A549 (cell line): Measurements from ENCODE around the gene ENPP1. TPM values are rescaled to one million over a fixed set of nuclear protein-coding genes. Genes with fewer than 3 reads are reported as not detected.

Experiments used
- ATAC-seq, 2 experiments: fragments of 200-7000 bp in 1 of 2; fragments of >200 bp in 1 of 2; cut with Nextera tagmentation in 1 of 2; cut with Tn5 transposase in 1 of 2; 3 replicates each; pipeline versions ENCODE4 v1.8.0 to v1.9.1; 2018 to 2020; ENCODE audit warnings: mild to moderate bottlenecking in 1 of 2, moderate library complexity in 1 of 2
- CTCF ChIA-PET: fragments of 300-600 bp; sonication (Branson Sonifier 250); formaldehyde crosslinking; extraction: SDS; loops from one replicate; lab custom pipeline; 2021; ENCODE audit warnings: antibody characterized with exemption, inconsistent platforms; lab: Yijun Ruan, JAX
- POLR2A ChIA-PET: fragments of 350-600 bp; formaldehyde crosslinking; extraction: SDS; loops from one replicate; lab custom pipeline; 2021; ENCODE audit warnings: antibody characterized with exemption, inconsistent platforms; lab: Yijun Ruan, JAX
- DNase-seq, 2 experiments: peaks; one replicate each; pipeline versions ENCODE4 v3.0.0 to v3.0.0-alpha.2; 2011 to 2016; ENCODE audit warnings: low read depth in 1 of 2, low spot score in 1 of 2
- FAIRE-seq: peaks from 2 replicates; lab custom pipeline; 2011; peaks lifted over from hg19 to GRCh38; lab: Jason Lieb, UNC
- H3K27ac ChIP-seq, 2 experiments: fragments of >200 bp; sonication (Bioruptor Twin); formaldehyde crosslinking; 3 replicates each; pipeline ENCODE4 v1.5.1; 2016 to 2017
- H3K4me1 ChIP-seq: fragments of >200 bp; sonication (Bioruptor Twin); formaldehyde crosslinking; 3 replicates; pipeline ENCODE4 v1.6.1; 2016
- H3K4me2 ChIP-seq: fragments of >200 bp; sonication (Bioruptor Twin); formaldehyde crosslinking; 3 replicates; pipeline ENCODE4 v1.6.1; 2016
- H3K4me3 ChIP-seq: fragments of >200 bp; sonication (Bioruptor Twin); formaldehyde crosslinking; 3 replicates; pipeline ENCODE4 v1.5.1; 2016
- H3K9me3 ChIP-seq: fragments of >200 bp; sonication (Bioruptor Twin); formaldehyde crosslinking; 3 replicates; pipeline ENCODE4 v1.6.1; 2016
- BHLHE40 ChIP-seq: IDR thresholded peaks from 2 replicates; pipeline ENCODE4 v1.6.1; 2012; ENCODE audit warnings: low read depth, low read length, inconsistent platforms
- CBX2 ChIP-seq: fragments of 200-600 bp; sonication (generic); IDR thresholded peaks from 2 replicates; pipeline ENCODE4 v1.6.1; 2016; ENCODE audit warnings: low read depth, mild to moderate bottlenecking, borderline replicate concordance
- CBX8 ChIP-seq: fragments of 200-600 bp; sonication (generic); IDR thresholded peaks from 2 replicates; pipeline ENCODE4 v1.6.1; 2016
- E2F6 ChIP-seq: IDR thresholded peaks from 2 replicates; pipeline ENCODE4 v1.6.1; 2012; ENCODE audit warnings: low read depth, borderline replicate concordance
- EHF ChIP-seq: fragments of 250-450 bp; sonication (Bioruptor Pico); IDR thresholded peaks from 2 replicates; pipeline ENCODE4 v1.5.0; 2020; ENCODE audit warnings: mild to moderate bottlenecking
- EHMT2 ChIP-seq: fragments of 200-600 bp; sonication (generic); IDR thresholded peaks from 2 replicates; pipeline ENCODE4 v1.6.1; 2016; ENCODE audit warnings: antibody characterized with exemption, low read depth, mild to moderate bottlenecking, moderate library complexity
- ESRRA ChIP-seq: fragments of 150-350 bp; IDR thresholded peaks from 2 replicates; pipeline ENCODE4 v1.6.1; 2014; ENCODE audit warnings: mild to moderate bottlenecking, low read length, borderline replicate concordance
- FOSB ChIP-seq: fragments of 250-450 bp; sonication (Bioruptor Pico); IDR thresholded peaks from 2 replicates; pipeline ENCODE4 v1.5.0; 2020; ENCODE audit warnings: mild to moderate bottlenecking, moderate library complexity
- FOXS1 ChIP-seq: fragments of 250-450 bp; sonication (Bioruptor Pico); IDR thresholded peaks from 2 replicates; pipeline ENCODE4 v1.5.0; 2020; ENCODE audit warnings: mild to moderate bottlenecking, moderate library complexity
- HOXA7 ChIP-seq: fragments of 250-450 bp; sonication (Bioruptor Pico); IDR thresholded peaks from 2 replicates; pipeline ENCODE4 v1.5.0; 2020; ENCODE audit warnings: mild to moderate bottlenecking, moderate library complexity
- HOXB13 ChIP-seq: fragments of 250-450 bp; sonication (Bioruptor Pico); IDR thresholded peaks from 2 replicates; pipeline ENCODE4 v1.5.0; 2020; ENCODE audit warnings: low read depth, mild to moderate bottlenecking, moderate library complexity
- HOXB5 ChIP-seq: fragments of 250-450 bp; sonication (Bioruptor Pico); IDR thresholded peaks from 2 replicates; pipeline ENCODE4 v1.5.0; 2020; ENCODE audit warnings: mild to moderate bottlenecking, moderate library complexity
- JUNB ChIP-seq: fragments of >200 bp; sonication (Bioruptor Twin); formaldehyde crosslinking; IDR thresholded peaks from 2 replicates; pipeline ENCODE4 v1.6.1; 2016
- KDM5A ChIP-seq: fragments of 200-600 bp; sonication (generic); IDR thresholded peaks from 2 replicates; pipeline ENCODE4 v1.6.1; 2016; ENCODE audit warnings: antibody characterized with exemption, mild to moderate bottlenecking
- MAFK ChIP-seq: fragments of 450-650 bp; IDR thresholded peaks from 2 replicates; pipeline ENCODE4 v1.6.1; 2014; ENCODE audit not compliant: partially characterized antibody
- MYC ChIP-seq: IDR thresholded peaks from 2 replicates; pipeline ENCODE4 v1.6.1; 2012; ENCODE audit warnings: mild to moderate bottlenecking, inconsistent platforms, low read length, improper control_type of control experiment, borderline replicate concordance
- PHF8 ChIP-seq: fragments of 200-600 bp; sonication (generic); IDR thresholded peaks from 2 replicates; pipeline ENCODE4 v1.6.1; 2016; ENCODE audit warnings: low read depth, mild to moderate bottlenecking, antibody characterized with exemption, moderate library complexity, borderline replicate concordance
- POLR2AphosphoS2 ChIP-seq: conservative IDR thresholded peaks from 2 replicates; pipeline ENCODE4 v1.6.1; 2012; ENCODE audit warnings: low read length, improper control_type of control experiment, inconsistent platforms
- REST ChIP-seq: fragments of 200-600 bp; sonication (generic); IDR thresholded peaks from 2 replicates; pipeline ENCODE4 v1.6.1; 2016; ENCODE audit warnings: antibody characterized with exemption, mild to moderate bottlenecking, moderate library complexity
- RFX5 ChIP-seq: fragments of 450-650 bp; IDR thresholded peaks from 2 replicates; pipeline ENCODE4 v1.7.1; 2014; ENCODE audit warnings: antibody characterized with exemption, mild to moderate bottlenecking, moderate library complexity
- RNF2 ChIP-seq: fragments of 200-600 bp; sonication (generic); IDR thresholded peaks from 2 replicates; pipeline ENCODE4 v1.6.1; 2016; ENCODE audit warnings: low read depth, mild to moderate bottlenecking, antibody characterized with exemption, moderate library complexity, borderline replicate concordance
- SMC3 ChIP-seq: fragments of >200 bp; sonication (Bioruptor Twin); formaldehyde crosslinking; IDR thresholded peaks from 3 replicates; pipeline ENCODE4 v1.6.1; 2018; ENCODE audit warnings: inconsistent platforms
- SREBF2 ChIP-seq: fragments of 450-650 bp; IDR thresholded peaks from 2 replicates; pipeline ENCODE4 v1.6.1; 2014; ENCODE audit warnings: mild to moderate bottlenecking, moderate library complexity
- TFCP2L1 ChIP-seq: fragments of 250-450 bp; sonication (Bioruptor Pico); IDR thresholded peaks from 2 replicates; pipeline ENCODE4 v1.5.0; 2021; ENCODE audit warnings: mild to moderate bottlenecking
- WGBS: methylation state at CpG from one replicate; pipeline ENCODE4 v1.1.6; 2017; ENCODE audit errors: missing lambda C conversion rate; 5-methylcytosine and 5-hydroxymethylcytosine counted together
- polyA plus RNA-seq, 4 experiments: library from polyadenylated mRNA; depleted of rRNA in 3 of 4; stranded (reverse); fragments of >200 nt; fragmentation: RNase III in 1 of 4; extraction: RNeasy Plus Mini Kit Qiagen cat#74134 plus additional on column Dnase treatment in 1 of 4; gene quantifications; 2 replicates in 3 of 4; 3 replicates in 1 of 4; pipeline ENCODE4 v1.2.3, GENCODE V29; 2011 to 2017
- TF ChIP-seq, protein P1 (sequence below): fragments of >200 bp; sonication (Bioruptor Twin); formaldehyde crosslinking; IDR thresholded peaks from 3 replicates; pipeline ENCODE4 v1.6.1; 2016
- TF ChIP-seq, protein P2 (sequence below): fragments of >200 bp; sonication (Bioruptor Twin); formaldehyde crosslinking; IDR thresholded peaks from 2 replicates; pipeline ENCODE4 v1.6.1; 2016
- TF ChIP-seq, protein P3 (sequence below): fragments of 450-650 bp; IDR thresholded peaks from 2 replicates; pipeline ENCODE4 v1.6.1; 2014; ENCODE audit warnings: antibody characterized with exemption

ENPP1 gene
- polyA plus RNA-seq, 2 of the 4 experiments (the other 2 are of a cell fraction): 0.97 to 5.3 TPM

DNA sequence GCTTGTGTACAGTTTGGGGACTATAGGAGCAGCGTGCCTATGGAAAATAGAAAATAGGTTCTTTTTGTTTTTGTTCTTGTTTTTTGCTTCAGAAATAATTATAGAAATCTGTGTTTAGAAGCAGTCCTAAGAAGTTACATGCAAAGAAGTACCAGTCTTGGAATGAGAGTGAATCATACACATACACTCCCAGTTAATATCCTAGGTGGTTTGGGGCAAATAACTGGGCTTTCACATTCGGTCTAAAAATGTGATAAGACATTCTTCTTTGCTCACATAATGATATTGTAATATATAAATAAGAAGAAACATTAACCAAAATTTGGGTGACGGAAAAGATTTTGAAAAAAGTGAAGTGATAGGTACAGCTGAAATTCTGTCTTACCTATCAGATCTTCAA, 61.0 kb downstream of the ENPP1 start:
- H3K9me3 ChIP-seq: no peaks in the 10 kb centered on the region
- ChIA-PET POLR2A (no interaction called here), CTCF (interaction anchor here (0.7 kb wide), 2 partner anchors 23 to 174 kb away, joined by 3 to 4 read pairs; no protein-coding TSS in a partner anchor)
- H3K4me2 ChIP-seq: no peak overlapping the region
- H3K4me3 ChIP-seq: no peak overlapping the region
- DNase-seq (no peak), ATAC-seq (no peak), FAIRE-seq (no peak)
- H3K4me1 ChIP-seq: peaks cover 7% of the 10 kb centered on the region; the same call in 2 of the 3 replicates
- 81% methylated on average over 3 of the region's 3 CpGs for WGBS
- H3K27ac ChIP-seq: no peak overlapping the region
- TF ChIP-seq SMC3 (no peak), KDM5A (no peak), TFCP2L1 (CRISPR knock-in tag) (no peak), RFX5 (no peak), CBX2 (no peak), EHF (CRISPR knock-in tag) (no peak), BHLHE40 (no peak), FOXS1 (CRISPR knock-in tag) (no peak), HOXB5 (CRISPR knock-in tag) (no peak), JUNB (no peak), SREBF2 (no peak), MYC (no peak), PHF8 (no peak)

GRCh38 chr6:131875647-131876046, 67.8 kb downstream of the ENPP1 start:
- POLR2A ChIA-PET: no interaction called here
- H3K27ac ChIP-seq: no peak overlapping the region
- no peak overlapping the region for H3K4me2 ChIP-seq
- H3K9me3 ChIP-seq: no peaks in the 10 kb centered on the region
- DNase-seq (no peak), FAIRE-seq (no peak), ATAC-seq (no peak)
- CTCF ChIA-PET: no interaction called here
- H3K4me3 ChIP-seq: no peak overlapping the region
- TF ChIP-seq ESRRA (no peak), FOSB (no peak), HOXB13 (CRISPR knock-in tag) (no peak), RNF2 (no peak), HOXA7 (CRISPR knock-in tag) (no peak), KDM5A (no peak), REST (no peak), POLR2AphosphoS2 (no peak), E2F6 (no peak), HOXB5 (CRISPR knock-in tag) (no peak), CBX8 (no peak), EHMT2 (no peak), MAFK (no peak), PHF8 (no peak)
- TF ChIP-seq, protein P1, sequence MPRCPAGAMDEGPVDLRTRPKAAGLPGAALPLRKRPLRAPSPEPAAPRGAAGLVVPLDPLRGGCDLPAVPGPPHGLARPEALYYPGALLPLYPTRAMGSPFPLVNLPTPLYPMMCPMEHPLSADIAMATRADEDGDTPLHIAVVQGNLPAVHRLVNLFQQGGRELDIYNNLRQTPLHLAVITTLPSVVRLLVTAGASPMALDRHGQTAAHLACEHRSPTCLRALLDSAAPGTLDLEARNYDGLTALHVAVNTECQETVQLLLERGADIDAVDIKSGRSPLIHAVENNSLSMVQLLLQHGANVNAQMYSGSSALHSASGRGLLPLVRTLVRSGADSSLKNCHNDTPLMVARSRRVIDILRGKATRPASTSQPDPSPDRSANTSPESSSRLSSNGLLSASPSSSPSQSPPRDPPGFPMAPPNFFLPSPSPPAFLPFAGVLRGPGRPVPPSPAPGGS: no peak
- TF ChIP-seq, protein P2, sequence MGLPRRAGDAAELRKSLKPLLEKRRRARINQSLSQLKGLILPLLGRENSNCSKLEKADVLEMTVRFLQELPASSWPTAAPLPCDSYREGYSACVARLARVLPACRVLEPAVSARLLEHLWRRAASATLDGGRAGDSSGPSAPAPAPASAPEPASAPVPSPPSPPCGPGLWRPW: no peak
- TF ChIP-seq, protein P3, sequence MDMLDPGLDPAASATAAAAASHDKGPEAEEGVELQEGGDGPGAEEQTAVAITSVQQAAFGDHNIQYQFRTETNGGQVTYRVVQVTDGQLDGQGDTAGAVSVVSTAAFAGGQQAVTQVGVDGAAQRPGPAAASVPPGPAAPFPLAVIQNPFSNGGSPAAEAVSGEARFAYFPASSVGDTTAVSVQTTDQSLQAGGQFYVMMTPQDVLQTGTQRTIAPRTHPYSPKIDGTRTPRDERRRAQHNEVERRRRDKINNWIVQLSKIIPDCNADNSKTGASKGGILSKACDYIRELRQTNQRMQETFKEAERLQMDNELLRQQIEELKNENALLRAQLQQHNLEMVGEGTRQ: no peak
- no peaks in the 10 kb centered on the region for H3K4me1 ChIP-seq
- whole genome bisulfite sequencing: 43% methylated on average over 1 of the region's 1 CpG
